Measurements from ENCODE around the gene OFD1. TPM values are rescaled to one million over a fixed set of nuclear protein-coding genes. Genes with fewer than 3 reads are reported as not detected.

The OFD1 gene
- total RNA-seq, 1 donor from 2014 or later: 16.1 TPM

- no peak for DNase-seq (ENCODE audit: low read depth)
- H3K4me3 ChIP-seq (ENCODE audit: low read depth, low read length): no peak overlapping the region
- TF ChIP-seq, protein P1, sequence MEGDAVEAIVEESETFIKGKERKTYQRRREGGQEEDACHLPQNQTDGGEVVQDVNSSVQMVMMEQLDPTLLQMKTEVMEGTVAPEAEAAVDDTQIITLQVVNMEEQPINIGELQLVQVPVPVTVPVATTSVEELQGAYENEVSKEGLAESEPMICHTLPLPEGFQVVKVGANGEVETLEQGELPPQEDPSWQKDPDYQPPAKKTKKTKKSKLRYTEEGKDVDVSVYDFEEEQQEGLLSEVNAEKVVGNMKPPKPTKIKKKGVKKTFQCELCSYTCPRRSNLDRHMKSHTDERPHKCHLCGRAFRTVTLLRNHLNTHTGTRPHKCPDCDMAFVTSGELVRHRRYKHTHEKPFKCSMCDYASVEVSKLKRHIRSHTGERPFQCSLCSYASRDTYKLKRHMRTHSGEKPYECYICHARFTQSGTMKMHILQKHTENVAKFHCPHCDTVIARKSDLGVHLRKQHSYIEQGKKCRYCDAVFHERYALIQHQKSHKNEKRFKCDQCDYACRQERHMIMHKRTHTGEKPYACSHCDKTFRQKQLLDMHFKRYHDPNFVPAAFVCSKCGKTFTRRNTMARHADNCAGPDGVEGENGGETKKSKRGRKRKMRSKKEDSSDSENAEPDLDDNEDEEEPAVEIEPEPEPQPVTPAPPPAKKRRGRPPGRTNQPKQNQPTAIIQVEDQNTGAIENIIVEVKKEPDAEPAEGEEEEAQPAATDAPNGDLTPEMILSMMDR (IDR thresholded peaks at IDR 0.05; ENCODE audit: insufficient read depth, low read length, poor library complexity, severe bottlenecking): no peak
- no peaks in the 10 kb centered on the region for H3K36me3 ChIP-seq (ENCODE audit: control insufficient read depth, insufficient read depth, low read length)
- H3K27me3 ChIP-seq (ENCODE audit: control insufficient read depth, insufficient read depth, low read length): no peaks in the 10 kb centered on the region
These were observed 23.4 kb upstream of the OFD1 start for GRCh38 chrX:13711141-13711540.

- TF ChIP-seq, protein P1 (IDR thresholded peaks at IDR 0.05; ENCODE audit: insufficient read depth, low read length, poor library complexity, severe bottlenecking): no peak
- DNase-seq (ENCODE audit: low read depth): no peak
- Histone ChIP-seq H3K4me3 (ENCODE audit: low read depth, low read length) (no peak overlapping the region), H3K36me3 (ENCODE audit: control insufficient read depth, insufficient read depth, low read length) (no peaks in the 10 kb centered on the region), H3K27me3 (ENCODE audit: control insufficient read depth, insufficient read depth, low read length) (no peaks in the 10 kb centered on the region)
These were observed 18.1 kb upstream of the OFD1 start for GRCh38 chrX:13716455-13716854.

DNA sequence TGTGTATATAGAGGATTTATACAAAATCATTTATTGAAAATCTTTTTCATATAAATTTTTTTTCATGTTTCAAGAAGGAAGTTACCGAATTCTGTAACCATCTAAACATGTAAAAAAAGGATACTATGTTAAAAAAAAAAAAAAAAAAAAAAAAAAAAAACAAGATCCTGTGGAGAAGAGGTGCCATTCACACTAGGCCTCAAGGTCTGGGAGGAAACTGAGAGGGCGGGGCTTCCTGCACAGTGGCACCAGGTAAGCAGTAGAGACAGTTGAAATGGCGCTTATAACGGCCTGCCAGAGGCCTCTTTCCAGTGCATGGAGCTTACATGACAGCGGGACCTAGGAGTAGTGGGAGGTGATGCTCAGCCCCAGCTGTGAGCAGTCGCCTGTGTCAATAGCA lies 17.6 kb upstream of the OFD1 start:
- no peak overlapping the region for H3K4me3 ChIP-seq (ENCODE audit: low read depth, low read length)
- no peaks in the 10 kb centered on the region for H3K36me3 ChIP-seq (ENCODE audit: control insufficient read depth, insufficient read depth, low read length)
- H3K27me3 ChIP-seq (ENCODE audit: control insufficient read depth, insufficient read depth, low read length): no peaks in the 10 kb centered on the region
- no peak for DNase-seq (ENCODE audit: low read depth)
- TF ChIP-seq, protein P1 (IDR thresholded peaks at IDR 0.05; ENCODE audit: insufficient read depth, low read length, poor library complexity, severe bottlenecking): no peak

- H3K4me3 ChIP-seq (ENCODE audit: low read depth, low read length): no peak overlapping the region
- no peaks in the 10 kb centered on the region for H3K27me3 ChIP-seq (ENCODE audit: control insufficient read depth, insufficient read depth, low read length)
- TF ChIP-seq, protein P1 (IDR thresholded peaks at IDR 0.05; ENCODE audit: insufficient read depth, low read length, poor library complexity, severe bottlenecking): no peak
- DNase-seq (ENCODE audit: low read depth): no peak
- no peaks in the 10 kb centered on the region for H3K36me3 ChIP-seq (ENCODE audit: control insufficient read depth, insufficient read depth, low read length)
These were observed 16.7 kb upstream of the OFD1 start for GRCh38 chrX:13717700-13718472.

GRCh38 chrX:13719192-13719856 lies 15.2 kb upstream of the OFD1 start:
- Histone ChIP-seq H3K27me3 (ENCODE audit: control insufficient read depth, insufficient read depth, low read length) (no peaks in the 10 kb centered on the region), H3K4me3 (ENCODE audit: low read depth, low read length) (no peak overlapping the region), H3K36me3 (ENCODE audit: control insufficient read depth, insufficient read depth, low read length) (no peaks in the 10 kb centered on the region)
- TF ChIP-seq, protein P1 (IDR thresholded peaks at IDR 0.05; ENCODE audit: insufficient read depth, low read length, poor library complexity, severe bottlenecking): no peak
- DNase-seq (ENCODE audit: low read depth): no peak
